Measurements from ENCODE around the gene ABTB2. TPM values are rescaled to one million over a fixed set of nuclear protein-coding genes. Genes with fewer than 3 reads are reported as not detected.
"Not testable (repeated sequence)": the region's sequence is repeated elsewhere in the genome, so short reads cannot be mapped to it uniquely, and the experiment has no call there.

Gene ABTB2
- total RNA-seq, 1 experiment from 2014 or later = 5.5 TPM

DNA sequence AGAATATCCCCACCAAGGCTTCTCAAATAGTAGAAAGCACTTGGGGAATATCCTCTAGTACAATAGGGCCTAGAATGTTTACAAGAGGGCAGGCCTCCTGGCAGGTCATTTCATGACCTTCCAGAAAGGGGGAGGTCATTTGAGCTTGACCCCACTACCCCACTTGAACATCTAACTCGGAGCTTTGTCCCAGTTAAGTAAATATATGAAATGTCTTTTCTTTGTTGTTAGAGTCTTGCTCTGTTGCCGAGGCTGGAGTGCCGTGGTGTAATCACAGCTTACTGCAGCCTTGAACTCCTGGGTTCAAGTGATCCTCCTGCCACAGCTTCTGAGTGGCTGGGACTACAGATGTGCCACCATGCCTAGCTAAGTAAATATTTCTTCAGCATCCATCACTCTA lies 108.4 kb downstream of the ABTB2 start:
- H3K79me2 ChIP-seq (ENCODE audit: insufficient read depth, low read length) = no peaks in the 10 kb centered on the region
- H3K36me3 Mint-ChIP-seq (ENCODE audit: insufficient read depth in 1 of 3, low read depth in 3 of 3) = no peaks in the 10 kb centered on the region
- no peak overlapping the region for H2BK5ac ChIP-seq (ENCODE audit: insufficient read length, low read length)
- no peak overlapping the region for H3K14ac ChIP-seq (ENCODE audit: insufficient read depth, low read length)
- H3K27ac Mint-ChIP-seq = no peak overlapping the region
- H3T11ph ChIP-seq (ENCODE audit: low read length) = no peak overlapping the region
- no peak overlapping the region for H4K8ac ChIP-seq (replicated peaks; ENCODE audit: insufficient read length, low read depth, low read length)
- TF ChIP-seq, protein P1, sequence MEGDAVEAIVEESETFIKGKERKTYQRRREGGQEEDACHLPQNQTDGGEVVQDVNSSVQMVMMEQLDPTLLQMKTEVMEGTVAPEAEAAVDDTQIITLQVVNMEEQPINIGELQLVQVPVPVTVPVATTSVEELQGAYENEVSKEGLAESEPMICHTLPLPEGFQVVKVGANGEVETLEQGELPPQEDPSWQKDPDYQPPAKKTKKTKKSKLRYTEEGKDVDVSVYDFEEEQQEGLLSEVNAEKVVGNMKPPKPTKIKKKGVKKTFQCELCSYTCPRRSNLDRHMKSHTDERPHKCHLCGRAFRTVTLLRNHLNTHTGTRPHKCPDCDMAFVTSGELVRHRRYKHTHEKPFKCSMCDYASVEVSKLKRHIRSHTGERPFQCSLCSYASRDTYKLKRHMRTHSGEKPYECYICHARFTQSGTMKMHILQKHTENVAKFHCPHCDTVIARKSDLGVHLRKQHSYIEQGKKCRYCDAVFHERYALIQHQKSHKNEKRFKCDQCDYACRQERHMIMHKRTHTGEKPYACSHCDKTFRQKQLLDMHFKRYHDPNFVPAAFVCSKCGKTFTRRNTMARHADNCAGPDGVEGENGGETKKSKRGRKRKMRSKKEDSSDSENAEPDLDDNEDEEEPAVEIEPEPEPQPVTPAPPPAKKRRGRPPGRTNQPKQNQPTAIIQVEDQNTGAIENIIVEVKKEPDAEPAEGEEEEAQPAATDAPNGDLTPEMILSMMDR (conservative IDR thresholded peaks at IDR 0.05) = no peak
- no peak overlapping the region for H4K5ac ChIP-seq (ENCODE audit: insufficient read length, low read depth, low read length)
- no peak overlapping the region for H2BK20ac ChIP-seq (ENCODE audit: low read depth, low read length, poor library complexity, severe bottlenecking)
- H2BK12ac ChIP-seq (ENCODE audit: insufficient read length, low read depth, low read length) = no peak overlapping the region
- no peak overlapping the region for H4K91ac ChIP-seq (ENCODE audit: insufficient read length, low read depth, low read length)
- WGBS (ENCODE audit: extremely low coverage, insufficient read length, low lambda C conversion rate) = no CpG with 5 or more reads among the region's 3 CpGs
- no peak overlapping the region for H2BK15ac ChIP-seq (ENCODE audit: low read depth, low read length)
- no peak overlapping the region for H2BK120ac ChIP-seq (ENCODE audit: low read depth, low read length, poor library complexity, severe bottlenecking)
- no peak overlapping the region for H3K27ac ChIP-seq (ENCODE audit: insufficient read length, low read depth, low read length)
- H3K9ac ChIP-seq (ENCODE audit: extremely low read depth, insufficient read length, low read length) = no peak overlapping the region
- H3K27me3 Mint-ChIP-seq (ENCODE audit: low read depth) = no peaks in the 10 kb centered on the region
- H3K4me1 ChIP-seq (ENCODE audit: insufficient read depth, low read length) = no peaks in the 10 kb centered on the region
- peaks cover 8 to 18% of the 10 kb centered on the region in 2 experiments for H3K4me1 Mint-ChIP-seq
- H3K23me2 ChIP-seq (ENCODE audit: insufficient read length, low read depth, low read length, poor library complexity, severe bottlenecking) = no peaks in the 10 kb centered on the region
- no peaks in the 10 kb centered on the region for H3K9me3 Mint-ChIP-seq
- DNase-seq = no peak
- H3K4me2 ChIP-seq (ENCODE audit: insufficient read depth, insufficient read length, low read length) = no peak overlapping the region
- H2AK5ac ChIP-seq (ENCODE audit: insufficient read length, low read length) = no peak overlapping the region
- no peak overlapping the region for H2AFZ ChIP-seq (ENCODE audit: low read length)
- no peaks in the 10 kb centered on the region for H3K79me1 ChIP-seq (ENCODE audit: insufficient read depth, low read depth, low read length, poor library complexity, severe bottlenecking)
- H3K56ac ChIP-seq (ENCODE audit: insufficient read length, low read depth, low read length) = no peak overlapping the region
- no peak overlapping the region for H3K23ac ChIP-seq (ENCODE audit: insufficient read length, low read depth, low read length)
- no peaks in the 10 kb centered on the region for H3K27me3 ChIP-seq (ENCODE audit: insufficient read depth, low read length)
- H3K9me3 ChIP-seq (ENCODE audit: control insufficient read depth, low read depth, low read length) = no peaks in the 10 kb centered on the region
- H3K4ac ChIP-seq (ENCODE audit: low read depth, low read length) = no peak overlapping the region
- no peaks in the 10 kb centered on the region for H4K20me1 ChIP-seq (ENCODE audit: control insufficient read depth, insufficient read depth, insufficient read length)
- H3K4me3 Mint-ChIP-seq = no peak overlapping the region
- H3K18ac ChIP-seq (ENCODE audit: insufficient read length, low read depth, low read length) = no peak overlapping the region

DNA sequence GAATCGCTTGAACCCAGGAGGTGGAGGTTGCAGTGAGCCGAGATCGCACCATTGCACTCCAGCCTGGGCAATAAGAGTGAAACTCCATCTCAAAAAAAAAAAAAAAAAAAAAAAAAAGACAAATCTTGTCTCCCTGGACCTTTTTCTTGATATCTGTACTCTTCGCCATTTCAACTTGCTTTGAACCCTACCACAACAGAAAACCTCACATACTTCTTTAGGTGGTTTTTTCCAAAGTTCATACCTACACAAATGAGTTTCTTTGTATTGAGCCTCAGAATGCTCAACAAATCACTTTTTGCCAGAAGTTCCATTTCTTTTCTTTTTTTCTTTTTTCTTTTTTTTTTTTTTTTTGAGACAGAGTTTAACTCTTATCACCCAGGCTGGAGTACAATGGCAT lies 111.3 kb downstream of the ABTB2 start:
- H2BK12ac ChIP-seq (ENCODE audit: insufficient read length, low read depth, low read length); H2BK20ac ChIP-seq (ENCODE audit: low read depth, low read length, poor library complexity, severe bottlenecking); H3K27me3 Mint-ChIP-seq (ENCODE audit: low read depth); H4K91ac ChIP-seq (ENCODE audit: insufficient read length, low read depth, low read length); H3T11ph ChIP-seq (ENCODE audit: low read length); H3K27ac ChIP-seq (ENCODE audit: insufficient read length, low read depth, low read length); H2AK5ac ChIP-seq (ENCODE audit: insufficient read length, low read length); H3K9me3 ChIP-seq (ENCODE audit: control insufficient read depth, low read depth, low read length); H3K79me2 ChIP-seq (ENCODE audit: insufficient read depth, low read length); H2AFZ ChIP-seq (ENCODE audit: low read length); H3K27ac Mint-ChIP-seq; H3K4me2 ChIP-seq (ENCODE audit: insufficient read depth, insufficient read length, low read length); H3K56ac ChIP-seq (ENCODE audit: insufficient read length, low read depth, low read length); H3K23me2 ChIP-seq (ENCODE audit: insufficient read length, low read depth, low read length, poor library complexity, severe bottlenecking); H4K5ac ChIP-seq (ENCODE audit: insufficient read length, low read depth, low read length); H3K14ac ChIP-seq (ENCODE audit: insufficient read depth, low read length); H3K9me3 Mint-ChIP-seq; H3K18ac ChIP-seq (ENCODE audit: insufficient read length, low read depth, low read length); H3K4me1 ChIP-seq (ENCODE audit: insufficient read depth, low read length); H3K4ac ChIP-seq (ENCODE audit: low read depth, low read length); H4K20me1 ChIP-seq (ENCODE audit: control insufficient read depth, insufficient read depth, insufficient read length); H3K27me3 ChIP-seq (ENCODE audit: insufficient read depth, low read length); H3K36me3 Mint-ChIP-seq (ENCODE audit: insufficient read depth in 1 of 3, low read depth in 3 of 3); H2BK5ac ChIP-seq (ENCODE audit: insufficient read length, low read length); H3K9ac ChIP-seq (ENCODE audit: extremely low read depth, insufficient read length, low read length); H2BK120ac ChIP-seq (ENCODE audit: low read depth, low read length, poor library complexity, severe bottlenecking); H3K4me3 Mint-ChIP-seq; H3K23ac ChIP-seq (ENCODE audit: insufficient read length, low read depth, low read length); H3K79me1 ChIP-seq (ENCODE audit: insufficient read depth, low read depth, low read length, poor library complexity, severe bottlenecking); DNase-seq; H2BK15ac ChIP-seq (ENCODE audit: low read depth, low read length); H4K8ac ChIP-seq (replicated peaks; ENCODE audit: insufficient read length, low read depth, low read length): not testable (repeated sequence)
- no CpG with 5 or more reads among the region's 4 CpGs for WGBS (ENCODE audit: extremely low coverage, insufficient read length, low lambda C conversion rate)
- peaks cover 14 to 22% of the 10 kb centered on the region in 2 experiments for H3K4me1 Mint-ChIP-seq
